NCI-H2227 treated with DMSO at 0.1 percent for 48 hours (cell line): ENCODE measurements around the gene SYT17.
"Not testable (repeated sequence)": the region's sequence is repeated elsewhere in the genome, so short reads cannot be mapped to it uniquely, and the experiment has no call there.

Experiments used
- DNase-seq: peaks from one replicate; lab custom pipeline; 2025; lab: John Stamatoyannopoulos, UW

Gene SYT17

DNA sequence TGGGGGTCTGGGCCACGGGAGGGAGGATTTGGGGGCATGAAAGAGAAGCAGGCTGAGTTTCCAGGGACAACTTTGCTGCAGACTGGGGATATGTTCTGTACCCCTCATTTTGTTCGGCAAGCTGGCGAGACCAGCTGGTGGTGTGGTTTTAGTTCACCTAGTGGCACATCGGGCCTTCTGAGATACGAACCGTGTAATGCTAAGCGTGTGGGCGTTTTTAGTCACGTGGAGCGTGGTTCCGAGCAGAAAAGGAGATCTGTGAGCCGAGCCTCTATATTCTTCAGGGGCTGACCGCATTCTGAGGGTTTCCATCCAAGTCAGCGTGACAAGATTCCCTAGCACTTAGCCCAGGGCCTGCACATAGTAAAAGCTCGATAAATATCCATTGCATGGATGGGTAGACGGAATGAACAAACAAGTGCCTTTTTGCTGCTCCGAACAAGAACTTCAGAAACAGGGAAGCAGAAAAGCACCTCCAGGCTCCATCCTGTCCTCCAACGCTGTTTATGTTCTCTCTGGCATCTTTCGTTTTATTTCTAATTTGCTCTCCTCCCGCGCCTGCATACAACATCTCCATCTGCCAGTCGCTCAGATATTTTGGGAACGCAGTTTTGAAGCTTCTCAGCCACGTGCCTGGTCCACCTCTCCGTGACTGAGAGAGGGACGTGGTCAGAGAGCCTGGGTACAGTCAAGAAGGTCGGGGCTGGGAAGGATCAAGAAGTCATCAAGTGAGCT, 5.8 kb downstream of the SYT17 start:
- no peak for DNase-seq

GRCh38 chr16:19174478-19174877, 6.4 kb downstream of the SYT17 start:
- no peak for DNase-seq

DNA sequence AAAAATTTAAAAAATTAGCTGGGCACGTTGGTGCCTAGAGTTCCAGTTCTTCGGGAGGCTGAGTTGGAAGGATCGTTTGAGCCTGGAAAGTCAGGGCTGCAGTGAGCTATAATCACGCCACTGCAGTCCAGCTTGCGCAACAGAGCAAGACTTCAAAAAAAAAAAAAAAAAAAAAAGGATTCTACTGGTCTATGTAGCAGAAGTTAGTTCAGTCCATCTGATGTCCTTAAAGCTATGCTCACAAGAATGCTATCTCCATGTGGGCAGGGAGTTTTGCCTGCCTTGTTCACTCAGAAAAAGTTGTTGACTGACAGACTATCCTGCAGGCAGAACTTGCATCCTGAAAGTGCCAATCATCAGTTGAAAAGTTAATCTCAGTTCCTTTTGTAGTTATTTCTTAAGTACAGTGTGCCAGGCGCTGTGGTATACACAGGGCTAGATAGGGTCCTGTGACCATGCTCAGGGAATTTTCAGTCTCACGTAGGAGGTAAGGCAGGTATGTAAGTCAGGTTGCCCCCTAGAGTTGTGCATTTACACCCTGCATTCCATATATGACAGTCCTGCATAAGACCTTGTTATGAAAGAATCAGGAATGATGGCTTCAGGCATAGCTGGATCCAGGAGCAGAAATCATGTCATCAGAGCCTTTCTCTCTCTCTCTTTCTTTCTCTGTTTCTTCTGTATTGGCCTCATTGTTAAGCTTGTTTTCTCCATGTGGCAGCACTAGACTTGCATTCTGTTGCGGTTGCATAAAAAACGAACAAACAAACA, 7.6 kb downstream of the SYT17 start:
- DNase-seq, result no peak

- no peak for DNase-seq
Measured at GRCh38 chr16:19177111-19177739, 9.2 kb downstream of the SYT17 start.

DNA sequence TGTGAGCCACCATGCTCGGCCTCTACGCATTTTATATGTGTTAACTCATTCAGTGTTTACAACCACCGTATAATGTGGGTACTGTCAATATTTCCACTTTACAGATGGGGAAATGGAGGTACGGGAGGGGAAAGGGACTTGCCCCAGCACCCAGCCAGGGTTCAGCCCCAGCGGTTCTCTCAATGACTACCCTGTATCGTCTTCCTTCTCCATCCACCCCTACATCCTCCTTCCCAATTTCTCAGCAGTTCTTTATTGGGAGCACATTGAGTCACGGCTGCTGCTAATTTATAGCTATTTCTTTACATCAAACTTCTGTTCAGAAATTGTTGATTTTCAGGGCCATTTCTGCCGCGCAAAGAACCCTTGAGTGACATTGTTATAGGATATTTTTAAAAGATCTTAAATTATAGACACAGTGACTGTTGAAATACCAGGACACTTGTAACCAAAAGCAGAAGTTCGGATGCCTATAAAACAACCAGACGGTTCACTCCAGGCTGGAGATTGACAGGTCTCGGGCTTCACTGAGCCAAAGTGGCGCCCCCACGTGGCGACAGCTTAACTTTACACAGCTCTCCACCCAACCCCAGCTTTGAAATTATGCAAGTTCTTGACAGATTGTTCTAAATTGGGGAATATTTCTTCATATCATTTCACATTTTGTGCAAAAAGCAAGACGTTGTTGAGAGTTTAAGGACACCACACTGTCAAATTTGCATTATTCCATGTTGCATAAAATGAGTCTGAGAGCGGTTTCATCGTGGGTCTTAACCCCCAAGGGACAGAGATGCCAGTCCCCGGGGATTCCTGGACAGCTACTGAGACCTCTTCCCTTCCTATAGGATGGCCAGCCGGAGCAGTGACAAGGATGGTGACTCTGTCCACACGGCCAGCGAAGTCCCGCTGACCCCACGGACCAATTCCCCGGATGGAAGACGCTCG, 11.8 kb downstream of the SYT17 start:
- peak; percentile 5 for DNase-seq

- no peak for DNase-seq
Measured at GRCh38 chr16:19180741-19181140, 12.7 kb downstream of the SYT17 start.

DNA sequence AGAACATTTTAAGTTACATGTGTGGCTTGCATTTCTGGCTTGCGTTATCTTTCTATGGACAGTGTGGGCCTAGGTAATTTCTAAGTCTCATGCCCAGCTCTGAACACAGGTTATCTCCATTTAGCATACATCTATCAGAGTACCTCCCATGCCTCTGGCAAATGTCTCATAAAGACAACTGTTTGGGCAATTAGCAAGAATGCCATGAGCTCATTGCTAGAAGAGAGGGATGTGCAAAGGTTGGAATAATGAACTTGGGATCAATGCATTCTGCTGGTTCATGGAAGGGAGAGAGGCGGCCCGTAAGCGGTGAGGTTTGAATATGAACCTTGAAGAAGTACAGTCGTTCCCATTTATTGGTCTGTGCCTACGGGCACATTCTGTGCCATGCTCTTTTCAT, 14.4 kb downstream of the SYT17 start:
- DNase-seq, result no peak

DNA sequence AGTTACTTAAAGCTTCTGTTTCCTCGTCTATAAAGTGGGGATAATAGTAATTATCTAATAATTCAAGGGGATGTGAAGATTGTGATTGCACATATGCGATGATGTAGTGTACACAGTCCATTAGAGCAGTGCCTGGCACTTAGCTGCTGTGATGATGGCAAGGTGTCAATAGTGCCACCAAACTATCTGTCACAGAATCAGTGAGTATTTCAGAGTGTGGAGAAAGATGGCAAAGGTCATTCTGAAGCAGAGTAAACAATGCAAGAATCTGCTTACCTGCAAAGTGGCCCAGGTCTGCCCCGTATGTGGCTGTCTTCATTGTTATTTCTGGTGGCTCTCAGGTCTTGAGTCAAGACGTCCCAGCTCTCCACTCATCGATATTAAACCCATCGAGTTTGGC, 15.1 kb downstream of the SYT17 start:
- no peak for DNase-seq

- no peak for DNase-seq
Measured at GRCh38 chr16:19184823-19185509, 16.9 kb downstream of the SYT17 start.

- DNase-seq, result peak; percentile 26
Measured at GRCh38 chr16:19185510-19185851, 17.4 kb downstream of the SYT17 start.

GRCh38 chr16:19186408-19186807, 18.4 kb downstream of the SYT17 start:
- DNase-seq, result peak; percentile 76

- DNase-seq, result not testable (repeated sequence)
Measured at GRCh38 chr16:19187961-19188360, 19.9 kb downstream of the SYT17 start.

DNA sequence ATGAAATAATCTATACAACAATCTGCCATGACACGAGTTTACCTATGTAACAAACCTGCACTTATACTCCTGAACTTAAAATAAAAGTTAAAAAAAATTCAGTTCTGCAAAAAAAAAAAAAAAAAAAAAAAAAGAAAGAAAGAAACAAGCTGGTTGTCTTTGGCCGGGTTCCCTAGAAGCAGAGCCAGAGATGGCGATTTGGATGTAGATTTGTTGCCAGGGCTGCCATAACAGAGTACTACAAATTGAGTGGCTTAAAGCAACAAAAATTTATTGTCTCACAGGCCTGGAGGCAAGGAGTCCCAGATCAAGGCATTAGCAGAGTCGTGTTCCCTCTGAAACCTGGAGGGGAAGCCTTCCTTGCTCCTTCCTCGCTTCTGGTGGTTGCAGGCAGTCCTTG, 20.4 kb downstream of the SYT17 start:
- no peak for DNase-seq

- DNase-seq, result no peak
Measured at GRCh38 chr16:19192865-19193264, 24.8 kb downstream of the SYT17 start.

DNA sequence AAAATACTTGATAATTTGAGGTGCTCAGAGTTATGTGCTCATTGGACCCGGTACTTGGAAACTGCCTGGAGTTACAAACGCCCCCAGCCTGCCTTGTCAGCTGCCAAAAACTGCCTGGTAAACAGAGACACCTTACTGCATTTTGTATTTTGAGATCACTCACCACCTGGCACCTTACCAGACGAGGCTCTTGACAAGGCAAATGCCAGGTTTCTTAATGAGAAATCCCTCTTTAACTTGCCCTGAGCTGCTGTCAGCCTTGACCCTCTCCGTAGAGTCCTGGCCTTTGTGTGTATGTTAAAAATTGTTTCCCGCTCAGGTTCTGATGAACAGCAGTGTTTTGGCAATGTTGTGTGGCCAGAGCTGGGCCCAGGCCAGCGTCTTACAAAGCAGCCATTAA, 28.8 kb downstream of the SYT17 start:
- peak; percentile 13 for DNase-seq

GRCh38 chr16:19203374-19203966, 35.4 kb downstream of the SYT17 start:
- no peak for DNase-seq

GRCh38 chr16:19210280-19210924, 42.4 kb downstream of the SYT17 start:
- DNase-seq, result no peak

DNA sequence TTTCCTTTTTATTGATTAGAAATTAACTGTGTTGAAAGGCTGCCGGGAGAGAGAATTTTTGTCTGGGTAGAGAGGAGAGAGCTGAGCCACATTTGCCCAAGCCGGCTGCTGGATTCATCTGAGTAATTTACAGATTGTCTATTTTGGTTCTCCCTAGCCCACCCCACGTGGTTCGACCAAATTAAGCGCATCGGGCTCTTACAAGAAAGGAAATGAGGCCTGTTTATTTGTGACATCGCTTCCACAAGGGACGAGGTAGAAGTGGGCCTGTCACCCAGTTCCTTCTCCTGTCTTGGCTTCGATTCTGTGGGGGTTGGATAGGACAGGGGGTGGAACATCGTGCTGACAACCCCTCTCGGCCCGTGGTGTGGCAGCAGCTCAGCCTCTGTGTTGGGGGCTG, 42.9 kb downstream of the SYT17 start:
- no peak for DNase-seq

DNA sequence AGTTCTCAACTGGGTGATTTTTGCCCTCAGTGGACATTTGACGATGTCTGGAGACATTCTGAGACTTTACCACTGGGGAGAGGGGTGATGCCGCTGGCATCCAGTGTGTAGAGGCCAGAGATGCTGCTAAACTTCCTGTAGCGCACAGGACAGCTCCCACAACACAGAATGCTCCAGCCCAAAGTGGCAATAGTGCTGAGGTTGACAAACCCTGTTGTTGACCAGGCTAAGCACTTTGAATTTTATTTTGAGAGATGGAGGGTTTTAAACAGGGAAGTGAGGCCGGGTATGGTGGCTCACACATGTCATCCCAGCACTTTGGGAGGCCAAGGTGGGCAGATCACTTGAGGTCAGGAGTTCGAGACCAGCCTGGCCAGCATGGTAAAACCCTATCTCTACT, 44.0 kb downstream of the SYT17 start:
- DNase-seq, result no peak

GRCh38 chr16:19213885-19214284, 45.8 kb downstream of the SYT17 start:
- DNase-seq, result no peak

DNA sequence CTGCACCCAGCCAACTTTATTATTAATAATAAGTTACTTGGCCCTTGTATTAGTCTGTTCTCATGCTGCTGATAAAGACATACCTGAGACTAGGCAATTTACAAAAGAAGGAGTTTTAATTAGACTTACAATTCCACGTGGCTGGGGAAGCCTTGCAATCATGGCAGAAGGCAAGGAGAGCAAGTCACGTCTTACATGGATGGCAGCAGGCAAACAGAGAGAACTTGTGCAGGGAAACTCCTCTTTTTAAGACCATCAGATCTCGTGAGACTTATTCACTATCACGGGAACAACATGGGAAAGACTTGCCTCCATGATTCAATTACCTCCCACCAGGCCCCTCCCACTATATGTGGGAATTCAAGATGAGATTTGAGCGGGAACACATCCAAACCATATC, 47.7 kb downstream of the SYT17 start:
- no peak for DNase-seq
